ENCODE data around the gene VGLL4.

DNA sequence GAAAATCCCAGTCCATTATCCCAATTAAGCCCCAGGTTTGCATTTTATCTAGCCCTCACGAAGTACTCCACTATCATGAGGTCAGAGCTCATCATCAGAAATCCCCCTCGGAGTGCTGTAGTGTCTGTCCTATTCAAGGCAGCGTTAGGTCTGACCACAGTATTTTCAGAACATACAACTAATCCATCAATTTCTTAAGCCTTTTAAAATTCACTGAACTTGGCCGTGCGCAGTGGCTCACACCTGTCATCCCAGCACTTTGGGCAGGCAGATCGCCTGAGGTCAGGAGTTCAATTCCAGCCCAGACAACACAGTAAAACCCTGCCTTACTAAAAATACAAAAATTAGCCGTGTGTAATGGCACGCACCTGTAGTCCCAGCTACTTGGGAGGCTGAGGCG is 11.9 kb downstream of the VGLL4 start:
- TF ChIP-seq CTCF (IDR thresholded peaks at IDR 0.05; ENCODE audit: borderline replicate concordance, extremely low read depth, low read length, poor library complexity, severe bottlenecking), result no peak
- no peak for TF ChIP-seq EZH2 (IDR thresholded peaks at IDR 0.05; ENCODE audit: borderline replicate concordance, low read depth, low read length, severe bottlenecking)
